Measurements from ENCODE around the gene ARL2BP. TPM values are rescaled to one million over a fixed set of nuclear protein-coding genes. Genes with fewer than 3 reads are reported as not detected.

Gene ARL2BP
- total RNA-seq, 1 donor from 2014 or later = 41.5 TPM

DNA sequence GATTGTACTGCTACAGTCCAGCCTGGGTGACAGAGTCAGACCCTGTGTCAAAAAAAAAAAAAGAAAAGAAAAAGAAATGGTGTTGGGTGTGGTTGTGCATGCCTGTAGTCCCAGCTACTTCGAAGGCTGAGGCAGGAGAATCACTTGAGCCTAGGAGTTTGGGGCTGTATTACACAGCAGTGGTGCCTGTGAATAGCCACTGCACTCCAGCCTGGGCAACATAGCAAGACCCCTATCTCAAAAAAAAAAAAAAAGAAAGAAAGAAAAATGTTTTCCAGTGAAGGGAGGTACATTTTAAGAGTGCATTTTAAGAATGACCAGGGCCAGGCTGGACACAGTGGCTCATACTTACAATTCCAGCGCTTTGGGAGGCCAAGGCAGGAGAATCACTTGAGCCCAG, 6.3 kb downstream of the ARL2BP start:
- H3K27ac ChIP-seq = no peak overlapping the region
- H3K79me2 ChIP-seq (ENCODE audit: low read depth) = no peaks in the 10 kb centered on the region
- H3F3A ChIP-seq (ENCODE audit: low read depth) = no peaks in the 10 kb centered on the region
- no peak overlapping the region for H3K27ac Mint-ChIP-seq
- H3K9ac ChIP-seq = no peak overlapping the region
- H3K9me3 Mint-ChIP-seq = no peaks in the 10 kb centered on the region
- no peaks in the 10 kb centered on the region for H3K9me3 ChIP-seq (ENCODE audit: low read depth)
- no peak overlapping the region for H2AFZ ChIP-seq (replicated peaks)
- H3K4me1 Mint-ChIP-seq = peaks cover 2% of the 10 kb centered on the region
- TF ChIP-seq EZH2 (IDR thresholded peaks at IDR 0.05) (no peak), EZH2phosphoT487 (IDR thresholded peaks at IDR 0.05) (no peak)
- TF ChIP-seq, protein P1, sequence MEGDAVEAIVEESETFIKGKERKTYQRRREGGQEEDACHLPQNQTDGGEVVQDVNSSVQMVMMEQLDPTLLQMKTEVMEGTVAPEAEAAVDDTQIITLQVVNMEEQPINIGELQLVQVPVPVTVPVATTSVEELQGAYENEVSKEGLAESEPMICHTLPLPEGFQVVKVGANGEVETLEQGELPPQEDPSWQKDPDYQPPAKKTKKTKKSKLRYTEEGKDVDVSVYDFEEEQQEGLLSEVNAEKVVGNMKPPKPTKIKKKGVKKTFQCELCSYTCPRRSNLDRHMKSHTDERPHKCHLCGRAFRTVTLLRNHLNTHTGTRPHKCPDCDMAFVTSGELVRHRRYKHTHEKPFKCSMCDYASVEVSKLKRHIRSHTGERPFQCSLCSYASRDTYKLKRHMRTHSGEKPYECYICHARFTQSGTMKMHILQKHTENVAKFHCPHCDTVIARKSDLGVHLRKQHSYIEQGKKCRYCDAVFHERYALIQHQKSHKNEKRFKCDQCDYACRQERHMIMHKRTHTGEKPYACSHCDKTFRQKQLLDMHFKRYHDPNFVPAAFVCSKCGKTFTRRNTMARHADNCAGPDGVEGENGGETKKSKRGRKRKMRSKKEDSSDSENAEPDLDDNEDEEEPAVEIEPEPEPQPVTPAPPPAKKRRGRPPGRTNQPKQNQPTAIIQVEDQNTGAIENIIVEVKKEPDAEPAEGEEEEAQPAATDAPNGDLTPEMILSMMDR (IDR thresholded peaks at IDR 0.05) = no peak
- no peak overlapping the region for H3K4me3 Mint-ChIP-seq
- no peaks in the 10 kb centered on the region for H4K20me1 ChIP-seq (ENCODE audit: low read depth)
- H3K4me2 ChIP-seq = no peak overlapping the region
- no peak overlapping the region for H3K4me3 ChIP-seq
- H3K36me3 Mint-ChIP-seq = peaks cover 26% of the 10 kb centered on the region
- no peaks in the 10 kb centered on the region for H3K36me3 ChIP-seq
- H3K27me3 Mint-ChIP-seq (ENCODE audit: insufficient read depth, low read depth) = no peaks in the 10 kb centered on the region
- peaks cover 1% of the 10 kb centered on the region for H3K27me3 ChIP-seq
- no peaks in the 10 kb centered on the region for H3K4me1 ChIP-seq
- DNase-seq (ENCODE audit: low spot score) = no peak

DNA sequence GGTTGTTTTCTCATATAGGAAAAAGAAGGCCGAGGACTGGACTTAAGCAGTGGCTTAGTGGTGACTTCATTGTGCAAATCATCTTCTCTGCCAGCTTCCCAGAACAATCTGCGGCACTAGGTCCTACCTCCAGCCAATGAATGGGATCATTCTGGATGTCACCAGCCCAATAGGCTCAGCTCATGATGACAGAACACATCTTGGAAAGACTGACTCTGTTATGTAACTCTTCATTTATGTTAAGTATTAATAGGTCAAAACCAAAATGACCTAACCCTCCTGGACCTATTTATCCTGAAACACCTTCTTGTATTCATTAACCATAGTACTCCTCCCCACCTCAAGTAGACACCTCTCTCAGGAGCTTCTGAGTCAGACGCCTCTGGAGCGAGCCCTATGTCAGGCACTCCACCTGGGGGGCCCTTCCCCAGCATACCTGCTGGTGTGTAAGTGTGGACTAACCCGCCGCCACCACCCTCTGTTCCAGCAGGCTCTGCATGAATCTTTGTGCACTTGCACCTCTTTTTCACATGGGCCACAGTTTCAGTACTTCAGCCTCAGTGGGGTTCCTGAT, 7.2 kb downstream of the ARL2BP start:
- Mint-ChIP-seq H3K4me1 (peaks cover 5% of the 10 kb centered on the region), H3K36me3 (peaks cover 26% of the 10 kb centered on the region), H3K9me3 (no peaks in the 10 kb centered on the region), H3K27ac (no peak overlapping the region), H3K27me3 (ENCODE audit: insufficient read depth, low read depth) (no peaks in the 10 kb centered on the region), H3K4me3 (no peak overlapping the region)
- Histone ChIP-seq H3K36me3 (no peaks in the 10 kb centered on the region), H3K79me2 (ENCODE audit: low read depth) (no peaks in the 10 kb centered on the region), H3K4me1 (no peaks in the 10 kb centered on the region), H3K4me3 (no peak overlapping the region), H3K27me3 (no peaks in the 10 kb centered on the region), H2AFZ (replicated peaks) (no peak overlapping the region), H3K27ac (no peak overlapping the region), H3K9me3 (ENCODE audit: low read depth) (no peaks in the 10 kb centered on the region), H3K9ac (no peak overlapping the region), H3F3A (ENCODE audit: low read depth) (no peaks in the 10 kb centered on the region), H4K20me1 (ENCODE audit: low read depth) (no peaks in the 10 kb centered on the region), H3K4me2 (no peak overlapping the region)
- TF ChIP-seq EZH2phosphoT487 (IDR thresholded peaks at IDR 0.05) (no peak), EZH2 (IDR thresholded peaks at IDR 0.05) (no peak)
- TF ChIP-seq, protein P1 (IDR thresholded peaks at IDR 0.05) = no peak
- no peak for DNase-seq (ENCODE audit: low spot score)

DNA sequence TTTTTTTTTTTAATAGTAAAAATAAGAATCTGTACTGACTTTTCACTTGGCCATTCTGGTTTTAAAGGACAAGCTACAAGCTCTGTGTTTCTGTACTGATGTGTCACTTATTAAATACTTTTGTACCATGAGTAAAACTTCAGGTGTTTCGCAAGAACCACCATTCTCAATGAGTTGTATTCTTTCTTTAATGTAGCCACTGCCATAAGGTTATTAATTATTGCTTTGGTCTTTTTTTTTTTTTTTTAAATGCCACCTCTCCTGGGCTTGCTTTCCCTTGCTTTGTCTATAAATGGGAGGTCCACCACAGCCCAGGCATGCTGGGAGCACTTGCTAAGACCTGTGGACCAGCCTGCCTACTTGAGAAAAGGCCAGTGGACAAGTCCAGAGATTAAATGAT, 8.4 kb downstream of the ARL2BP start:
- no peak overlapping the region for H3K4me3 Mint-ChIP-seq
- TF ChIP-seq, protein P1 (IDR thresholded peaks at IDR 0.05) = no peak
- TF ChIP-seq EZH2 (IDR thresholded peaks at IDR 0.05) (no peak), EZH2phosphoT487 (IDR thresholded peaks at IDR 0.05) (no peak)
- Histone ChIP-seq H3K9me3 (ENCODE audit: low read depth) (no peaks in the 10 kb centered on the region), H3F3A (ENCODE audit: low read depth) (no peaks in the 10 kb centered on the region), H3K27me3 (no peaks in the 10 kb centered on the region), H2AFZ (replicated peaks) (no peak overlapping the region), H3K4me3 (no peak overlapping the region), H3K4me2 (no peak overlapping the region), H3K27ac (no peak overlapping the region), H3K36me3 (no peaks in the 10 kb centered on the region), H3K9ac (no peak overlapping the region), H4K20me1 (ENCODE audit: low read depth) (no peaks in the 10 kb centered on the region), H3K4me1 (no peaks in the 10 kb centered on the region), H3K79me2 (ENCODE audit: low read depth) (no peaks in the 10 kb centered on the region)
- H3K27me3 Mint-ChIP-seq (ENCODE audit: insufficient read depth, low read depth) = no peaks in the 10 kb centered on the region
- no peak for DNase-seq (ENCODE audit: low spot score)
- H3K27ac Mint-ChIP-seq = no peak overlapping the region
- peaks cover 26% of the 10 kb centered on the region for H3K36me3 Mint-ChIP-seq
- no peaks in the 10 kb centered on the region for H3K9me3 Mint-ChIP-seq
- peaks cover 8% of the 10 kb centered on the region for H3K4me1 Mint-ChIP-seq
